Heart left ventricle (tissue), 13 donors: ENCODE results near the gene HMGCLL1.

ENCODE experiments used
- CTCF ChIP-seq, 12 donors: fragments of 200-600 bp; sonication (generic) in 4 of 12; IDR thresholded peaks; one replicate each; pipeline versions ENCODE4 v1.5.0 to v1.8.0; 2018 to 2022; ENCODE audit warnings: antibody characterized with exemption in 12 of 12, mild to moderate bottlenecking in 5 of 12
- POLR2A ChIP-seq, 2 donors: fragments of 450-650 bp; IDR thresholded peaks; one replicate each; pipeline ENCODE4 v1.6.1; 2017; ENCODE audit warnings: antibody characterized with exemption in 2 of 2, mild to moderate bottlenecking in 2 of 2, moderate library complexity in 2 of 2
- donor health status: ischemic (EF 13 %, LVEDD 7.1; RV severe dilation, severe dysfunction).
- donor health status: DM: no; HTN: yes; CAD: no.
- donor health status: DM: no; HTN: no; CAD: no.
- donor health status: ischemic (EF 25% LVEDD 6.9; RV normal size, moderate dysfunction).
- donor health status: ischemic (EF 25% LVEDD 5.7; RV mildly dilated, moderate dysfunction).
- donor health status: ischemic (EF 35%, LVEDD 5.7; RV mildly dilated, moderate dysfunction).
- donor health status: nonischemic (EF 11% LVEDD 7.7; RV severe dilation, severe dysfunction).
- donor health status: DM: yes; HTN: yes; CAD: no.
- donor health status: PGD.
- donor health status: ischemic (EF 29% LVEDD 5.4; RV normal size, mild dysfunction).
- donor health status: nonischemic (EF 23%, LVEDD 6.1; RV moderate dilation, normal function).

DNA sequence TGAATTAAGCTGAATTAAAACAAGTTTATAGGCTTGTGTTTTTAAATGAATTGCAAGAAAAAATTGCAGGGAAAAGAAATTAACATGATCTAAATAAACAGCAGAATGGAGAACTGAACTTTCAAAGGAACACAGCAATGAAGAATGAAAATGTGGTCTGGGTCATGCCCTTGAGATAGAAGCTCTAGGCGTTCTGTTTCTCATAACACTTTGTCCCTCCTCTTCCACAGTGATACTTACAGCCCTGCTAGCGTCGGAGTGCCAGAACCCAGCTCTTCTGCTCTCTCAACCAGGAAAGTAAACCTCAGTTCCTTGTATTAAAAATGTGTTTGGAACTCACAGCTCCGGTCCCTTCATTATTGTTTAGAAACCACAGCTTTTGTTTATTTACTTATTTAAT is 11.4 kb downstream of the HMGCLL1 start:
- TF ChIP-seq POLR2A (IDR thresholded peaks at IDR 0.05), result no peak
- TF ChIP-seq CTCF (IDR thresholded peaks at IDR 0.05), result no peak
